ENCODE results near the gene TRABD2B.

GRCh38 chr1:47712596-47713299 is 284.4 kb downstream of the TRABD2B start:
- TF ChIP-seq CTCF (IDR thresholded peaks at IDR 0.05) (no peak), POLR2A (IDR thresholded peaks at IDR 0.05) (no peak)
